HTERT RPE-1 (cell line): ENCODE results near the gene ASAP2.

Source experiments
- in situ Hi-C: fragments of 300-500 bp; cut with MboI; formaldehyde crosslinking; loops from 4 replicates; pipeline ENCODE4 v1.14.3; 2020; ENCODE audit warnings: low sequenced_read_pairs

Gene ASAP2

DNA sequence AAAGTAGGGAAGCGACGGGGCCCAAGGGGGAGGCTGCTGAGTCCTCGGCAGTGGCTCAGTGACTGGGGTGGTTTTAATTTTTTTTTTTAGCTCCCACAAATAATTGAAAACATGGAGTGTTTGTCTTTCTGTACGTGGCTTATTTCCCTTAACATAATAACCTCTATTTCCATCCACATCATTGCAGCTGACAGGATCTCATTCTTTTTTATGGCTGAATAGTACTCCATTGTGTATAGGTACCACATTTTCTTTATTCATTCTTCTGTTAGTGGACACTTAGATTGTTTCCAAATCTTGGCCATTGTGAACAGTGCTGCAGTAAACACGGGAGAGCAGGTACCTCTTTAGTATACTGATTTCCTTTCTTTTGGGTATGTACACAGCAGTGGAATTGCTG lies 65.1 kb downstream of the ASAP2 start:
- in situ Hi-C loops = no loop called here

DNA sequence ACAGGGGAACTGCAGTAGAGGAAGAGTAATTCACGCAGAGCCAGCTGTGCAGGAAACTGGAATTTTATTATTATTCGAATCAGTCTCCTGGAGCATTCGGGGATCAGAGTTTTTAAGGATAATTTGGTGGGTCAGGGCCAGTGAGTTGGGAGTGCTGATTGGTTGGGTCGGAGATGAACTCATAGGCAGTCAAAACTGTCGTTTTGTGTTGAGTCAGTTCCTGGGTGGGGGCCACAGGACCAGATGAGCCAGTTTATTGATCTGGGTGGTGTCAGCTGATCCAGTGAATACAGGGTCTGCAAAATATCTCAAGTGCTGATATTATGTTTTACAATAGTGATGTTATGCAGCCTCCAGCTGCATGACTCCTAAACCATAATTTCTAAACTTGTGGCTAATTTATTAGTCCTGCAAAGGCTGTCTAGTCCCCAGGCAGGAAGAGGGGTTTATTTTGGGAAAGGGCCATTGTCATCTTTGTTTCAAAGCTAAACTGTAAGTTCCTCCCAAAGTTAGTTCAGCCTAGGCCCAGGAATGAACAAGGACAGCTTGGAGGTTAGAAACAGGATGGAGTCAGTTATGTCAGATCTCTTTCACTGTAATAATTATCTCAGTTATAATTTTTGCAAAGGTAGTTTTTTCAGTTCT lies 67.0 kb downstream of the ASAP2 start:
- in situ Hi-C loops = no loop called here

DNA sequence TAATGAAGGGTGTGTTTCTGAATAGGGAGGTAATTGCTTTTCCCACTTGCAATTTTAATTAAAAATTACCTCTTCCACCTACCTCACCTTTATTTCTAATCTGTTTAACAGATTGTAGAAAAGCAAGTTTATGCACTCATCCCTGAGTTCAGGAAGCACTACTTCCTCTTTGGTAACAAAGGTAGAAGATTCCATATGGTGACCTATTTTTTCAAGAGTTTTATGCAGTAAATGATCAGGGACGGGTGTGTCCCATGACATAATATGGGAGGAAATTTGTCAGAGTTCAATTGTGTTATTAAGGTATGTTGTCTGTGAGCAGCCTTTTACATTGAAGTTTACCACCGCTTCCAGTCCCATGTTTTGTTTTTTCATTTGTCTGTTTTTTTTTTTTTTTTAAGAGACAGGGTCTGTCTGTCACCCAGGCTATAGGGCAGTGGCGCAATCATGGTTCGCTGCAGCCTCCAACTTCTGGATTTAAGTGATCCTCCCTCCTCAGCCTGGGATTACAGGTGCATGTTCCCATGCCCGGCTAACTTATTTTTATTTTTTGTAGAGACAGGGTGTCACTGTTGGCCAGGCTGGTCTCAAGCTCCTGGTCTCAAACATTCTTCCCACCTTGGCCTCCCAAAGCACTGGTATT lies 68.2 kb downstream of the ASAP2 start:
- in situ Hi-C loops = no loop called here

DNA sequence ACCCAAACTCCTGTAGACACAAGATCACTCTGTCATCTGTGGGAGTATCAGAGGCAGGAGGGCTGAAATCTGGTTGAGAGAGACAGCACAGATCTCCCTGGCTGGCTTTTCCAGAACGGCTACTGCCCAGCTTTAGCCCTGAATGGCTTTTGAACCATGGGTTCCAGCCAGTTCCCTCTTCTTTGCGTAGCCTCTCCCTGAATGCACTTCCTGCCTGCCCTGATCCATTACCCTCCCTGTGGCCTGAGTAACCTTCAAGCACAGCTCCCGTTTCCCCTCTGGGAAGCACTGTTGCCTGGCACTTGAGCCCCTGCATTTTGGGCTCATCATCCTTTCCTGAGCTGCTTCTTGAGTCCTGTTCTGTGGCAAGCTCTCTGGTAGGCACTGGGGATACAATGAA lies 68.8 kb downstream of the ASAP2 start:
- in situ Hi-C loops = no loop called here

DNA sequence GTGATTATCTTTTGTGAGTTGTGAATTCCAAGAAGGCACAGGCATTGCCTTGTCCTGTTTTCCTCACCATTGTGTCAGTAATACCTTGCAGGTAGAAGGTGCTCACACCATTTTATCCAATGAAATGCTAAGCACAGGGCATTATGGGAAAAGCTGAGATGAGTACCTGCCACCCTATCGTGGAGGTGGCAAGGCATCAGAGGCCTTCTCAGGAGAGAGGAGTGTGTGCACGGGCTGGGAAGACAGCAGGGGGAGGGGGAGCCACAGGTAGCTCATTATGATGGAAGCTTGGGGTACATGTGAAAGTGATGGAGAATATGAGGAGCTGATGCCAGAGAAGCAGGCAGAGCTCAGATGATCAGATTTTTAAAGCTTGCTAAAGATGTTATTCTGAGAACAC lies 69.5 kb downstream of the ASAP2 start:
- in situ Hi-C loops = no loop called here

DNA sequence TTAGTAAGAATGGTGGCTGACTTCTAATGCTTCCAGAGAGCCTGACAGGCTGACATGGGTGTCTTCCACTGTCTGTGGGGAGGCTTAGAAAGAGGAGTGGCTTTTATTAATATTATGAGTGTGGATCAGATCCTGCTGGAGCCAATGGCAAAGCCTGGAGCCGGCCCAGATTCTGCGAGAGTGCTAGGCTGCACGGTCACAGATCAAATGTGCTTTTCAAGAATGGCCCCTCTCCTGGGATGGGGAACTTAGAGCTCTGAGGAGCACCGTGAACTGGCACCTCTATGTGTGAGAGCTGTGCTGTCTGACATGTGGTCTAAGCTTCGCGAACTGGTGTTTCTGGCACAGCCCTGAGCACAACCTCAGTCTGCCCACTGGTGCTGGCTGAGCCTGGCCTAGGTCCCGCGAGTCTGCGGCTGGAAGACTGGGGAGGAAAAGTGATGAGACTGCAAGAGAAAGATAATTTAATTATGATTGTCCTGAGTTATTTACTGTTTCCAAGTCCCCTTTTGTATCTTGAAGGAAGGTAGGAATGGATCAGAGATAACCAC lies 70.4 kb downstream of the ASAP2 start:
- in situ Hi-C loops = no loop called here

DNA sequence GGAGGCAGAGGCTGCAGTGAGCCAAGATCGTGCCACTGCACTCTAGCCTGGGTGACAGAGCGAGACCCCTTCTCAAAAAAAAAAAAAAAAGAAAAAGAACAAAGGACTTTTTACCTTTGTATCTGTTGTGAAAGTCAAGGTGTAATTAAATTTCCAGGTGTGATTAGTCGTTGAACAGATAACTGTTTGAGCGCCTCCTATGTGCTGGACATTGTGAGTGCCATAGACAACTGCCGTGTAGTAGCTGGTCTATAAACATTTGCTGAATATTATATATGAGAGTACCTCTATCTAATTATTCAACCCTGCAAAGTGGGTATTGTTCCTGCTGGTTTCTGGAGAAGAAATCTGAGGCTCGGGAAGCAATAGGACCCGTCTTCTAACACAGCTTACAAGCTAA lies 71.8 kb downstream of the ASAP2 start:
- in situ Hi-C loops = no loop called here

DNA sequence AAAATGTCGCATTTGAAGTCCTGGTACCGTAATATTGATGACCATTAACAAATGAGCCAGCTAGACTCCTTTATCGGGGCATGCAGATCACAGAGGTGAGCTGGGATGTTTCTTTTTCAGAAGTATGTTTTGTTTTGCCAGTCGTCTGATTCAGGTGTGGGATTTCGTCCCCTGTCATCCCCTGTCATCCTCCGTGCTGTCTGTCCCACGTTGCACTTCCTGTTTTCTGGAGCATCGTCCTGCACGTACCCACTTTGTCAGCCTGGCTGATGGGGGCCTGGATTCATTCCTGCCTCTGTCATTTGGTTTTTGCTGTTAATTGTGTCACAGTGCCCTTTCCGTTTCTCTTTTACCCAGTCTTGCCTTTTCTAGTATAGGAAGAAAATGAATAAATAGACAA lies 72.8 kb downstream of the ASAP2 start:
- in situ Hi-C loops = no loop called here

DNA sequence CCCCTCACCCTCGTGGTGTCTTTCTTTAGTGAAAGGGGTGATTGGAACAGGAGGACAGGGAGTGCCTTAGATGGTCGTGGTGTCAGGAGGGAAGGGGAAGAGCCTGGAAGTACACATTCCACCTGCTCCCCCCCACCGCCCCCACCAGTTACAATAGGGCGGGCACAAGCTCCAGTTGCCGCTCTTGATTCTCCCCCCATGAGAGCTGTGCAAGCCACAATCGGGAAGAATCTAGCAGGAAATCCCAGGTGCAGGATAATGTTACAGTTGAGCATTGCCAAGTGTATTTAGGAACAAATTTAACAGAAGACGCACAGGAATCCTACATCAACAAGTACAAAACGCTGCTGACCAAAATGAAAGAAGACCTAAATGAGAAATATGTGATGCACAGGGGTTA lies 73.6 kb downstream of the ASAP2 start:
- in situ Hi-C loops = no loop called here

DNA sequence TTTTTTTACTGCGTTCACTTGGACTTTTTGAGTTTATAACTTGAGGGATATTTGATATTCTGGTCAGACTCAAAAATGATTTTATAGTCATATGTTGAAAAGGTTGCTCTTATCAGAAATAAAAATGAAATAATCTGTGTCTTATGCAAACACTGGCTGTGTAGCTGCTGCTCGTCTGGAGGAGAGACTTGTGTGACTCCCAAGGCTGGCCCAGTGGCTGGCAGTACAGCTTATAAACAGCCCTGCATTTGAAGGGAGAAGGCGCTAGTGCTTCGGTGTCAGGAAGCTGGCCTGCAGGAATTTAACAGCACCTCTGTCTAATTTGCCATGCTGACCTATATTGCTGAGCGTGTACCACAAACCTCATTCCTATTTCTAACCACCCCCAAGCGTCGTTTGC lies 74.5 kb downstream of the ASAP2 start:
- in situ Hi-C loops = no loop called here

DNA sequence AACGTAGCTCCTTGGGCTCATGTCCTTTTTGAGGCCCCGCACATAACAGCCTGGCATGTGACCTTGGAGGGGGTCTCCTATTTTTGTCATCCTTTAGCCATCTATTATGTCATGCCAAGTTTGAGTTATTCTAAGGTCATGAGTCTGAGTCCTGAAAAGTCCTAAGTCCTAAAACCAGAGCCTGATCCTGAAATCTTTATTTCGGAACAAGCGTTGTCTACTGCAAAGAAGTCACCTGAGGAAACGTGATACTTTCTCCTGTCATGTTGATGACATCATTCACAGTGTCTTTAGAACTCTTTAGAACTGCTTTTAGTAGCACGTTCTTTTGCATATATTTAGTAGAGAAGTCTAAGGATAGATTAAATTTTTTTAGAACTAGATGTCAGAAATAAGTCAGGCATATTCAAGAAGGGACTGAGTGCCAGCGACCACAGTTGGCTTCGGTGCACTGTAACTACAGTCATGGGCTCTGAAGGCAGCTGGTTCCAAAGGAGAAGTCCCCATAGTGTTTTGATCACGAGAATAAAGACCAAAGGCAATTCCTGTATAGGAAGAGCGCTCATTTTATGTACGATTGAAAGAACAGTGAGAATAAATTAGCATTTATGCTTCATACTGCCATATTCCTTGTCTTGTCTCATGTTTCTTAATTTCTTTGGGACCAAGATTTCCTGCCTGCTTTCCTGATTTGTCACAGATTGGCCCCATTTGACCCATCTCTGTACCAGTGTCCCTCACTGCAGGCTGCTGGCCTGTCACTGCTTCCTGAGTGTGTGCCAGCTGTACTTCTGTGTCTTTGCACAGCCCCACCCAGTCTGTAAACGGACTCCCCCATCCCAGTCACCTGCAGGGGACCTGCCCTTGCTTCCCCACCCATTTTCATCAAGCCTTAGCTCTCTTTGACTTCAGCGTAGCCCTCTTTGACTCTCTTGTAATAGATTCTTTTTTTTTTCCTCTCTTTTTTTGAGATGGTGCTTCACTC lies 75.8 kb downstream of the ASAP2 start:
- in situ Hi-C loops = no loop called here

DNA sequence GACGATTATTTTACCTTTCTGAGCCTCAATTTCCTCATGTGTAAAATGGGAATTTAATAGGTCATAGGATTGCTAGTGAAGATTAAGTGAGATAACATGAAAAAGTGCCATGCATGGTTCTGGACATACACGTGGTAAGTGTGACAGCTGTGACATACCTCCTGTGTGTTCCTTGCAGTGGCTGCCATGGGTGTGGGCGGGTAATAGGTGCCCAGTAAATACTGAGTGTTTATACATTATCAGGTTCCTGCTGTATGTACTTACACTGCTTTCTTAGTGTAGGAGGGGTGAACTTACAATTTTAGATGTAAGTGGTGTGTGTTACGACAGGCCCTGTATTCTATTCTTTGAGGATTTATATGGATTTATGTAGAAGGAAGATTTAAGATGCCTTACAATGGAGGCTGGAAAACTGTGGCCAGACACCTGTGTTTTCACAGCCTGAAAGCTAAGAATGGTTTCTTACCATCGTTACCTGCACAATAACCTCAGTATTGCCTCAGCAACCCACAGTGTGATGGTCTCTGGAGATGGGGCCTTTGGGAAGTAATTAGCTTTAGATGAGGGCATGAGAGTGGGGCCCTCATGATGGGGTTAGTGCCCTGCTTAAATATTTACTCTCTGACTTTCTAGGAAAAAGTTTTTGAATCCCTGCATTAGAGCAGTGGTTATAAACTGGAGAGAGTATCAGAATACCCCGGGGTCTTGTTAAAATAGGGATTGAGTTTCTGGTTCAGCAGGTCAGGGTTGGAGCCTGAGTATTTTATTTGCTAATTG lies 78.1 kb downstream of the ASAP2 start:
- in situ Hi-C loops = no loop called here

DNA sequence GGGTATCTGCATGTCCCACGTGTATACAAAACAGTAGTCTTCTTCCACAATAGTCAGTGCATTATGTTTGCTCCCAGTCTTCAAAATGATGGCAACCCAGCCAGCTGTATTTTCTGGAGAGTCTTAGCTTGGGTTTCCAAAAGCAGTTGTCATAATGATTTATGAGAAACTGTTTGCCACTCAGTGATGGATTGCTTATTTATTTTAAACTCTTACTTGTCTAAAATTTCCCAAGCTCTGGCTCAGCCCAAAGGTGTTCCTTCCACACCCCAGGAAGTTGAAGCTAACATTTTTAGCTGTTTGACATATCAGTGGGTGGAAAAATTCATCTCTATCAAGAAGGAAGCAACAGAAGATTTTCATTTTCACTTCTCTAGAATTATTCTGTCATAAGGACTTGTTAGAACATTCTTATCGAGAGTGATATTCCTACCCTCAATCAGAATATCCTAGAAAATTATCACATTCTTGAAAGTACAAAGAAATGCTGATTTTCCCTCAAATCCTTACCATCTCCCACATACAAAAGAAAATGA lies 78.8 kb downstream of the ASAP2 start:
- in situ Hi-C loops = no loop called here

DNA sequence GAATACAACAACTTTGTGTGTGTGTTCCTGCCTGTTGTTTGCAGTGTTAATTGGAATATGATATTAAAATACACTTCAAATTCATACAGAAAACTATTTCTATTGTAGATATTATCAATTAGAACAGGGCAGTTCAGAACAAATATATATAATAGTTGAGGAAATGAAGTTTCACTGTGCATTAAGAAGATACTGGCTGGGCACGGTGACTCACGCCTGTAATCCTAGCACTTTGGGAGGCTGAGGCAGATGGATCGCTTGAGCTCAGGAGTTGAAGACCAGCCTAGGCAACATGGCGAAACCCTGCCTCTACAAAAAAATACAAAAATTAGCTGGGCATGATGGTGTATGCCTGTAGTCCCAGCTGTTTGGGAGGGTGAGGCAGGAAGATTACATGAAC lies 79.3 kb downstream of the ASAP2 start:
- in situ Hi-C loops = no loop called here

DNA sequence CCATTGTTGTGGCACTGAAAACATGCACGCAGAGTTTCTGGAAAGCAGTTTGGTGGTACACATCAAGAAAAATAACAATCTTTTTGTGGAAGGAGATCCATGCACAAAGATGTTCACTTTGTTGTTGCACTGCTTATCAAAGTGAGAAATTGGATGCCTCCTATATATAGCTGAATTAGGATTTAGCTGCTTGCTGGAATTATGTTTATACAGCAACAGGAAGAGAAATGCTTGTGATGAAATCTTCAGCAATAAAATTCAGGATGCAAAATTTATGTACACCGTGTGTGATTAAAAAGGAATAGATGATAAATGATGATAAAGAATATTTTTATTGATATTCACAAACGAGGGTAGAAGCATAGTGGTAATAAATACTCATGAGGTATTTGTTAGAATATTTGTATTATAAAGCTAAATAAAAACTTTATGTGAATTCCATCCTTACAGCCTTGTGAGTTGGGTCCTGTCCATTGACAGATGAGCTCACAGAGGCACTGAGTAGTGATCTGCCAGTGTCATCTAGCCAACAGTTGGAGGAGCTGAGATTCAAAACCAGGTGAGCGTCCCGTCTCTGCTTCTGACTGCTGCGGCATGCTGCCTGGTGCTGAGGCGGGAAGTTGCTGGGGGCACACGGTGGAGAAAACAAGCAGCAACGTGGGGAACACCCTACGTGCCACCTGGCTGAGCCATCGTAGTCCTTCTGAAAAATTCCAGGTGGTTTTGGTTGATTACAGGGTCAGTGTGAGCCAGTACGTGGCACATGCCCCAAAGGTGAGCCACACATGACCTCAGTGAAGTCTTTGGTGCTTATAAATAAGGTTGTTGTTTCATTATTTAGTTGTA lies 80.2 kb downstream of the ASAP2 start:
- in situ Hi-C loops = no loop called here

DNA sequence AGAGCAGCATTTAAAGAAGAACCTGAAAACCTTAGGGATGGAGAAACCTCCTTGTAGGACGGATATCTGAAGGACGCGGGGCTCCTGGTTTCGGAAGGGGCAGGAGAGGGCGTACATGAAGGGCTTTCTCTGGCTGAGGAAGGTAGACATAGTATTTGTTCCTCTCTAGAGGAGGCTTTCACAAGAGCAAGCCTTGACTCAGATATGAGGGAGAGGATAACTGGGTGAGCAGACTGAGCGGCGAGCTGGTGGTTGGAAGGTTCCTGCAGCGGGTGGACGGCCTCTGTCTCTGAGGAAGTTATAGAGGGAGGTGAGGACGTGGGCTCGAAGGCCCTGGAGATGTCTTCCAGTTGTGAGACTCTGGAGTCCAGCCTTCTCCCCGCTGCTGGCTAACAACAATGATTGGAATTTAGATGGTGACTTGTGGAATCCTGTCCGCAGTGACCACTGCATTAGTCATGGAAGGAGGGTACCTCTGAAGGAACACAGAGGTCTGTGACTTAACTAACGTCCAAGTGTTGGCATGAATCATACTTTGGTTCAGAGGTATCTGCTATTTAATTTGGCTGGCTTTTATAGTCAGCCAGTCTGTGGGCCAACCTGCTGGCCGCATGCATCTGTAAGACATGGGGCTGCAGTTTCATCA lies 80.9 kb downstream of the ASAP2 start:
- in situ Hi-C loops = no loop called here

DNA sequence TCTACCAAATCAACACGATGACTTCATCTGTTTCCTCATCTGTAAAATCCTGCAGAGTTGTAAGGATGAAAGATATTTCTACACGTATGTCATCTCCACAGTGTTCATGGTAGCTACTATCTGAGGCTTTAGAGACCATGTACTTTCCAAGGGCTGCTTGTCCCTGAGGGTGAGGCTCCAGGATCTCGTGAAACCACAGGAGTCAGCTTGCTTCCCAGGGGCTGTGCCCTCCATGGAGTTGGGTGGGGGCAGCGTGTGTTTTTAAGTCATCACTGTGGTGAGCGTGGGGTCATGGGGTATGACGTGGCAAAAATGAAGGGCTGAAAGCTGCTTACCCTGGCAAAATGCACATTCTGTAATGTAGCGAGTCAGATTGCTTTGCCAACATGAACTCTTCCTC lies 81.6 kb downstream of the ASAP2 start:
- in situ Hi-C loops = no loop called here

DNA sequence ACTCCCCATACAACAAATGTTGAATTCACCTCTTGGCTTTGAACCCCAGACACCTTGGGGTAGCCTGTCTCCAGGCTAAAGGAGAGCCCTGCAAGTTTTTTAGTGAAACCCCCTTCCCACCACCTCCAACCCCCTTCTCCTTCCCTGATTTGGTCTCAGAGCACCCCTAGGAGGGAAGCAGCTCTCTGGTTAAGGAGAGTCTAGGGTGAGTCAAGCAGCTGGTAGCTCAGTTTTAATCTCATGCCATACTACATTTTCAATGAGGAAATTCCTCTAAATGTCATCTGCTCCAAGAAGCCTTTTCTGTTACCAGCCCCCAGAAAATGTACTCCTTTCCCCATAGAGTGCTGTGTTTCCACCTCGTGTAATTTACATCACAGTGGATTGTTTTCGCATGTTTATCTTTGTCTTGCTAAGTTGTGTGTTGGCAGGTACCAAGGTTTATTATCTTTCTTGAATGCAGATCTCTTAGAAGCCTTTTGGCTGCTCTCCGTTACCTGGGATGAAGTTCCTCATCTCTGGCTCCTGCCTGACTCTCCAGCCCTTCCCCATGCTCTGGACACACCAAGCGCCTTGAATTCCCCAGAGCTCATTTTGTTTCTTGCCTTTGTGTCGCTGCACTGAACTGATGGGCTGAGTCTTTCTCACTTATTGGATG lies 82.2 kb downstream of the ASAP2 start:
- in situ Hi-C loops = no loop called here

DNA sequence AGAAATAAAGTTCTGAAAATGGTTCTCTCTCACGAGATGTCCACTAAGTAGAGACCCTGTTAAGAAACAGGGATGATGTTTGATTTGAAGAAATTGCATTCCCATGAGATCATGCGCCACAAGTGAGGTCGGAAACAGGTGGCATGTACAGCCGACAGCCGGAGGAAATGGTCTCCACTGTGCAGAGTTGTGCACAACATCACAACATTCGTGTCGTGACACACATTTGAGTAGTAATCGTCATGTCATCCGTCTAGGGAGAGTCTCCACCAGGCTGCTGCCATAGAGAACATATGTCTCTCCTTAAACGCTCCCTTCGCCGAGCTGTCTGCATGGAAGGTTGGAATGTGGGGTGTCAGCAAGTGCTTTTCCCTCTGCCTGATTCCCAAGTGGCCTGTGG lies 84.7 kb downstream of the ASAP2 start:
- in situ Hi-C loops = no loop called here
